Measurements from ENCODE around the gene FSTL4. TPM values are rescaled to one million over a fixed set of nuclear protein-coding genes. Genes with fewer than 3 reads are reported as not detected.

Gene FSTL4
- total RNA-seq, 2 donors from 2014 or later, result 0.32 to 0.89 TPM

DNA sequence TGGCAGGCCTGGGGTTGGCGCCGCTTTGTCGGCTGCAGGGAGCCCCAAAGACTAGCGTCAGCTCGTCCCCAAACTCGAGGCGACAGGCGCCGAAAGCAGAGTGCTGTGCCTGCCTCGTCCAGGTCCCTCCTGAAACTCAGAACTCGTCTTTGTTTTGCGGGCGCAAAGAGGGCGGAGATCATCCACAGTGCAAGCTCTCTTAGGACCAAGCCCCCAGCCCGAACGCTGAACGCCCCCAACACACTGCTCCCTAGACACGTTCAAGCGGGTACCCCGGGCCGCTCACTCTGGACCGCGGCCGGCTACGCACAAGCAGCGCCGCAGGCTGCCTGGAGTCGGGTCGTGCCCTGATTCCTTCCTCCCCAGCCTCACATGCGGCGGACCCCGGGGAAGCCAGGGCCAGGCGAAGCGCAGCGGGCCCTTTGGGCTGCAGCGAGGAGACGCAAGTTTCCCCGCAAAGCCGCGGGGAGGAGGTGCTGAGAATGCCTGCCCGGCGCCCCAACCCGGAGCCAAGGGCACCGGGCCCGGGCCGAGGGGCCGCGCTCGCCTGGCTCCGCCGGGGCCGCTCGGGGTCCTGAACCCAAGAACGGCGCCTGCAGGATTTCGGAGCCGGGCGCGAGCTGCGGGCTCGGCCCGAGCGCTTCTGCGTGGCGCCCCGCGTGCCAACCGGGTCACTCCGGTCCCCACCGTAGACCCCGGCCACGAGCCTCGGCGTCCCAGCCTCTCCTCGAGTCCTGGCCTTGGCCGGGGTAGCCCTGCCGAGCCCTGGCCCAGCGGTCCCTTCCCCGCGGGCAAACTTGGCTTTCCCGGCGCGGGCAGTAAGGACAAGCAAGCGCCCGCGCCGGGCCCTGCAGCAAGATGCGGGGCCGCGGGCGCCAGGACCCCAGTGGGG, 738 bp downstream of the FSTL4 start:
- no peak overlapping the region for H3K27ac ChIP-seq
- no peak for DNase-seq

DNA sequence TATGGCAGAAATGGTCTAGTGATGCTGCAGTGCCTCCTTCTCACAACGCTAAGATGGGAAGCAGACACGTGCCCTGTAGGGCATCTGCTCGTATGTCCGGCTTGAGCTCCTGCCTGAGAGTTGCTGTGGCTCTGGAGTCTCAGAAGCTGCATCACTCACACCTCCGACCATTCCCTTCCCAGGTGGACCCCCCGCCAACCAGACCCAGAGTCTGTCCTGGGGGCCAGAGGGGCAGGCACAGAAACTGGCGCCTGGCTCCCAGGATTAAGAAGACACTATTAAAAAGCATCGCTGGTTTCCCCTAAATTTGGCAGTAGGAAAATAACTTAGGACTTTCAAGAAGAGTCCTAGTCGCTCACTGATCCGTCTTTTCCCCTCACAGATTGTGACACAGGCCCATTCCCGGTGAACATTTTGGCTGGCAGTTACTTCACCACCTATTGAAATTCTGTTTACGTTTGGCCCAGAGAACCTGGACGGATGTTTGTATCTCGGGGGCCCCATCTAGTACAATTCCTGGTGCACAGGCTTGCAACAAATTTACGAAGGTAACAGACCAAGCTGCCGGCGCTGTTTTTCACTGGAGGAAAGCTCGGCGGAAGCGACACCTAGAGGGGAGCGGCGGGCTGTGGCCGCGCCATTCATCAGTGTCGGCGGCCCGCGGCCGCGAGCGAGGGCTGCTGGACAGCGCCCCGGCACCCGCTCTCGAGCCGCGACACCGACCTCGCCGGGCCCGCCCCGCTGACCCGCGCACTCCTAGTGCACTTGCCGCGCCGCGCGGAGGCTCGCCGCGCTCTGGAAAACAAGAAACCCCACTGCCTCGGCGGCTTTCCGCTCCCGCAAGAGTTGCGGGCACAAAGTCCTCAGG, 1.6 kb downstream of the FSTL4 start:
- Histone ChIP-seq H3K27me3 (peaks cover 46% of the 10 kb centered on the region), H3K36me3 (no peaks in the 10 kb centered on the region), H3K4me3 (peak overlapping the region; percentile 41), H3K9ac (ENCODE audit: low read depth in 2 of 2, low read length in 2 of 2) (no peak overlapping the region), H3K27ac (no peak overlapping the region), H3K9me3 (no peaks in the 10 kb centered on the region), H3K4me1 (peaks cover 8% of the 10 kb centered on the region)
- DNase-seq, result peak; percentile 48
- TF ChIP-seq, protein P1, sequence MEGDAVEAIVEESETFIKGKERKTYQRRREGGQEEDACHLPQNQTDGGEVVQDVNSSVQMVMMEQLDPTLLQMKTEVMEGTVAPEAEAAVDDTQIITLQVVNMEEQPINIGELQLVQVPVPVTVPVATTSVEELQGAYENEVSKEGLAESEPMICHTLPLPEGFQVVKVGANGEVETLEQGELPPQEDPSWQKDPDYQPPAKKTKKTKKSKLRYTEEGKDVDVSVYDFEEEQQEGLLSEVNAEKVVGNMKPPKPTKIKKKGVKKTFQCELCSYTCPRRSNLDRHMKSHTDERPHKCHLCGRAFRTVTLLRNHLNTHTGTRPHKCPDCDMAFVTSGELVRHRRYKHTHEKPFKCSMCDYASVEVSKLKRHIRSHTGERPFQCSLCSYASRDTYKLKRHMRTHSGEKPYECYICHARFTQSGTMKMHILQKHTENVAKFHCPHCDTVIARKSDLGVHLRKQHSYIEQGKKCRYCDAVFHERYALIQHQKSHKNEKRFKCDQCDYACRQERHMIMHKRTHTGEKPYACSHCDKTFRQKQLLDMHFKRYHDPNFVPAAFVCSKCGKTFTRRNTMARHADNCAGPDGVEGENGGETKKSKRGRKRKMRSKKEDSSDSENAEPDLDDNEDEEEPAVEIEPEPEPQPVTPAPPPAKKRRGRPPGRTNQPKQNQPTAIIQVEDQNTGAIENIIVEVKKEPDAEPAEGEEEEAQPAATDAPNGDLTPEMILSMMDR (IDR thresholded peaks at IDR 0.05), result peak; percentile 22
- intact Hi-C loops (cut with DNase I), result no loop called here

More for the DNA sequence above, 738 bp downstream of the FSTL4 start:
- H3K27me3 ChIP-seq, result peaks cover 46% of the 10 kb centered on the region
- no peaks in the 10 kb centered on the region for H3K36me3 ChIP-seq
- no peak overlapping the region for H3K9ac ChIP-seq (ENCODE audit: low read depth in 2 of 2, low read length in 2 of 2)
- H3K4me3 ChIP-seq, result peak overlapping the region; percentile 41
- intact Hi-C loops (cut with DNase I), result no loop called here
- TF ChIP-seq, protein P1 (IDR thresholded peaks at IDR 0.05), result no peak
- peaks cover 8% of the 10 kb centered on the region for H3K4me1 ChIP-seq
- no peaks in the 10 kb centered on the region for H3K9me3 ChIP-seq

DNA sequence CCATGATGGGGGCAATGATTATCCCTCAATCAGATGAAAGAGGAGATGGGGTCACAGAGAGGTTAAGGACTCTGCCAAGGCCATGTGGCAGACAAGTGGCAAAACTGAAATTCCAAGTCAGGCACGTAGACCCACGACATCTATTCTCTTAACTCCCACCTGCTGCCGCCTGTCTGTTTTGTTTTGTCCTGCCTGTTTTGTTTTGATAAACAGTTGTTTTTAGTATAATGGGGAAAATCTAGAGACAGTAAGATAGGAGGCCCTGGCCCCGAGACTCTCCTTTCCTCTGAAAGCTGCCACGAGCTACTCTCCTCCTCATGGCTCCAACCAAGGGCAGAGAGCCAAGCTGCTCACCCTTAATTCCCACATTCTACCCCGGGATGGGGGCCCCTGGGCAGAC, 4.9 kb downstream of the FSTL4 start:
- Histone ChIP-seq H3K27ac (no peak overlapping the region), H3K4me3 (no peak overlapping the region), H3K27me3 (peaks cover 30% of the 10 kb centered on the region), H3K9me3 (no peaks in the 10 kb centered on the region), H3K9ac (ENCODE audit: low read depth in 2 of 2, low read length in 2 of 2) (no peak overlapping the region), H3K36me3 (no peaks in the 10 kb centered on the region), H3K4me1 (peaks cover 8% of the 10 kb centered on the region)
- DNase-seq, result no peak
- intact Hi-C loops (cut with DNase I), result no loop called here
- TF ChIP-seq, protein P1 (IDR thresholded peaks at IDR 0.05), result no peak

DNA sequence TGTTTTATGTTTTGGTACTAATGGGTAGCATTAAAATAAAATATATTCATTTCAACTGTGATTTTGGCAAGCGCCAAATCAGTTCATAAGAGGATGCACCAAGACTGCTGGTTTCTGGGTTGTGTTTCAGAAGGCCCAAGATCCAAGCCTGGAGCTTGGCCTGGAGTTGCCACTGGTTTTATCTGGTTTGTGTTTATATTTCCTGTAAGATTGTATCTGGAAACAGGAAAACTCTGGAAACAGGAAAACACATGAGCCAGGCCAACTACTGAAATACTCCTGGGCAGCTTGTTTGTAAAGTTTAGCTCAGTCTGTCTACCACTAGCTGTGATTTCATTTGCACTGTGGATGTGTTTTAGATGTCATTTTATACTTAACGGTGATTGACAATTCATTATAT, 5.5 kb downstream of the FSTL4 start:
- Histone ChIP-seq H3K9ac (ENCODE audit: low read depth in 2 of 2, low read length in 2 of 2) (no peak overlapping the region), H3K36me3 (no peaks in the 10 kb centered on the region), H3K4me1 (peaks cover 7% of the 10 kb centered on the region), H3K9me3 (no peaks in the 10 kb centered on the region), H3K4me3 (no peak overlapping the region), H3K27ac (no peak overlapping the region), H3K27me3 (peaks cover 24% of the 10 kb centered on the region)
- DNase-seq, result no peak
- intact Hi-C loops (cut with DNase I), result no loop called here
- TF ChIP-seq, protein P1 (IDR thresholded peaks at IDR 0.05), result no peak

DNA sequence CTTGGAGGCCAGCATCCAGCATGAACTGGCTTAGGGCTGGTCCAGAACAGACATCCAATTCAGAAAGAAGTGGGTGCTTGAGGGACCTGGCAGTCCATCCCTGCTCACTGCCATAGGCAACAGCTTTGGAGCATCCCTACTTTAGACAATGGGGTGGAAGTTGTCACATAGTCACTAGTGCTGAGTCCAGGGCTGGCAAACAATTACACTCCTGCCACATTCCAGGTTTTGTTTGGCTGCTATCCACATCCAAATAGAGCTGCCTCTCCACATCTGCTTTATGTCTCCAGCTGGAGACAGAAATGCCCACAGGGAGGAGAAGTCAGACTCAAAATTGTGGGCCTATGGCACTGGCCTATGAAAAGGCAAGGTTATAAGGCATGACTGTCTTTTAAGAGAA, 7.0 kb downstream of the FSTL4 start:
- no peak overlapping the region for H3K4me3 ChIP-seq
- no peaks in the 10 kb centered on the region for H3K4me1 ChIP-seq
- intact Hi-C loops (cut with DNase I), result no loop called here
- peaks cover 9% of the 10 kb centered on the region for H3K27me3 ChIP-seq
- no peaks in the 10 kb centered on the region for H3K36me3 ChIP-seq
- TF ChIP-seq, protein P1 (IDR thresholded peaks at IDR 0.05), result no peak
- no peak overlapping the region for H3K27ac ChIP-seq
- H3K9me3 ChIP-seq, result no peaks in the 10 kb centered on the region
- H3K9ac ChIP-seq (ENCODE audit: low read depth in 2 of 2, low read length in 2 of 2), result no peak overlapping the region
- DNase-seq, result no peak

Data from colonic mucosa (tissue), 4 donors.